ENCODE data around the gene SMTNL2.
A peak's percentile ranks its signal among the peaks of the same experiment; 100 is the strongest.
"Not testable (repeated sequence)": the region's sequence is repeated elsewhere in the genome, so short reads cannot be mapped to it uniquely, and the experiment has no call there.

SMTNL2 gene

DNA sequence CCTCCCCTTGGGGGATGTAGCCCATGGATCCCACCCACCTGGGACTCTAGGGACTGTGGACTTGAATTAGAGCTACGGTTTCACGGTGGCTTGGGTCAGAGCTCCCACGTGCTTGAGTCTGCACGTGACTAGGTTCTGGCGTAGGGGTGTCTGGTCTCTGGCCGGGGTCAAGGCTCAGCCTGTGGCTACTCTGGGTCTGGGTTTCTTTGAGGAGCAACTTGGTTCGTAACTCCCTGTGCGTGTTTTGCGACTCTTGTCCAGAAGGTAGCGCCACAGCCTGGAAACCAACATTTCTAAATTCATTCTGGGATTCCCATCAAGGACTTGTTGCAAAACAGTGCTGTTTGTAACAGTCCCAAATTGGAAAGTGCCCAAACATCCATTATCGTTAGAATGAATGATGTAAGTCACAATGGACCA is 23.5 kb upstream of the SMTNL2 start:
- DNase-seq: no peak

DNA sequence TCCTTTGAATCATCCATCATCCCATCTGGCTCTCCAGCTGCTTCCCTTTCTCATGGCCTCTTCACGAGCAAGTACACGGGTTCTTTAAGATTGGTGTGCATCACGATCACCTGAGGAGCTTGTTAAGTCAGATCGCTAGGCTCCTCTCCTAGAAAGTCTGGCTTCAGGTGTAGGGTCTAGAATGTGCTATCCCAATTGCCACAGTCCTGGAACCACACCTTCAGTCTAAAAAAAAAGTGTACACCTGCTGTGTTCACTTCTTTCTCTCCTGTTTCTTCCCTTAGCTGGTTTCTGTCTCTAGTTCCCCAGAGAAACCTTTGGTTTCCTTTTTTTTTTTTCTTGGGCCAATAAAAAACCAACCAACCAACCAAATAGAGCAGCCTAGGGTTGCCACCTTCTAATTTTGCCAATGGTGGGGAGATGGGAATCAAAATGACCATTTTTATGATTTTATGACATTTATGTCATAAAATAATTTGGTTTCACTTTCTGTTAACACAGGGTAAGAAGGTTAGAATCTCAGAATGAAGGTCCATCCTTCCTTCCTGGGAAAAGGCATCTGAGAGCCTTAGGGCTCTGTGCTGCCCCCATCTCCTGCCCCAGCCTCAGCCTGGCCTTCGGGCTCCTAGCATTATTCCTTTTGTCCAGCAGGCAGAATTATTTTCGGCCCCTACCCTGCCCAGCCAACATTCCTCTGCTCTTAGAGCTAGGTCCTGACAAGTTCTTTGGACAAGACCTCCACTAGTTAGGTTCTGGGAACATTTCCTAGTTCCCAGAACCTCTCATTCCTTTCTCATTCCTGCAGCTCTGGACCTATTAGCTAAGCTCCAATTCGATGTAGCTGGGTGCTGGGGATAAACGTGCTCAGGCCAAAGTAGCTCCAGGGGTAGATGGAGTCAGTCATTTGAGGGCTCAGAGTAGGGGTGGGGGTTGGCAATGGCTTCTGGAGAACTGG is 22.0 kb upstream of the SMTNL2 start:
- no peak for DNase-seq

DNA sequence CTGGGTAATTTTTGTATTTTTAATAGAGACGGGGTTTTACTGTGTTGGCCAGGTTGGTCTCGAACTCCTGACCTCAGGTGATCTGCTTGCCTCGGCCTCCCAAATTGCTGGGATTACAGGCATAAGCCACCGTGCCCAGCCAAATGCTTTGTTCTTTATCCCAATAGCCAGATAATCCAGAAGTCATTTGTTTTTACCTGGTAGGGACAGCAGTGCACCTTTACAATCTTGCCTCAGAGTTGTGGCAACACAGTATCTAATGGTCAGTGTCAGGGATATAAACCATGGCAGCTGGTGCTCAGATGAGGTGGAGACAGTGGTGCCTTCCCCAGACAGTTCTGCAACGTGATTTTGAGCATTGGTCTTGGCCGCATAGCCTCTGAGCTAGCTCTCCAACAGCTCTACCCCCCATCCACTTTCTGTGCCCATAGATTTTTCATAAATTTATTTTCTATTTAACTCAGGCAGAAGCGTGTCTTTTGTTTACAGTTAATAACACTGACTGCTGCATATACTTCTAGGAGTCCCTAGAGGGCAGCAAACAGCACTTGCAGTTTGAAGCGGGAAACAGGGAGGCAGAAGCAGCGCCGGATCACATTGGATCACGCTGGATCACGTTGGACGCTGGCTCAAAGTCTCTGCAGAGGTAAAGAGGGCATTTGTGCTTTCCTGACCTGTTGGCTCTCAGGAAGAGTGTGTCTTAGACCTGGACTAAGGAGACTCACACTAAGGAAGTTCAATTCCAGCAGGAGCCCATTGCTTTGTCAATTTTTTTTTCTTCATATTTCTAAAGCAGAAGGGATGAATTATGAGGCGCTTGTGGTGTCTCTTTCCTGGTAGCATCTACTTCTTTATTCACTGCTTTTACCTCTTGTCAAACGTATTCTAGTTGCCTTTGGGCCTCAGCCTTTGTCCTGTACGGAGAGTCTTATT is 18.9 kb upstream of the SMTNL2 start:
- DNase-seq: peak; percentile 78

DNA sequence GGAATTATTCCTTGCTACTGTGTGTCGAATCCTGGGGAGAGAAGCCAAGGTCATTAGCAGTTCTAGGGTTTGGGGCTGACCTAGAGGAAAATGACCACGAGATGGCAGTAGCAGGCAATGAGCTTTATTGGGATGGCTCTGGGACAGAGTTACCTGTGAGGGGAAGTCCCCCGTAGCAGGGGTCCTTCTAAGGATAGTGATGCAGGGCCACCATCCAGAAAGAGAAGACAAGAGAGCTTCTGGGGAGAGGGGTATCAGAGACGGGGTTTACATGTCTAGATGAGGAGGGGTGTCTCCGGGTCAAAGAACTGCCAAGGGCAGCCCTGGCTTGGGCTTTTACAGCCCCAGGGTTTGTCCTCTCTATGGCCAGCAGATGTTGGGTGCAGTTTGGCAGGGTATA is 17.5 kb upstream of the SMTNL2 start:
- peak; percentile 71 for DNase-seq

DNA sequence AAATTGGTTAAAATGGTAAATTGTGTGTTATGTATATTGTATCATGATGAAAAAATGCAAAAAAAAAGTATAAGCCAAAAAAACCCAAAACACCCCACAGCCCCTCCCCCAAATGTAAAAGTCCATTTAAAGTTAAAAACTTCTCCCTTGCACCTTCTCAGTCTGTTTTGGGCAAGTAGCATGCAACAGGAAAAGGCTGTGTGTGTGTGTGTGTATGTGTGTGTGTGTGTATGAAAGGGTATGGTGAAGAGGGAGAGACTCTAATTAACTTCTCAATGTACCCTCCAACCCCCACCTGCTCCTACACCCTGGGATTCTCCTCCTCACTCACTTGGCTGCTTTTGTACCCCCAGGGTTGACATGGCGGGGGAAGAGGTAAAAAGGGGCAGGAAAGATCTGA is 14.7 kb upstream of the SMTNL2 start:
- no peak for DNase-seq

DNA sequence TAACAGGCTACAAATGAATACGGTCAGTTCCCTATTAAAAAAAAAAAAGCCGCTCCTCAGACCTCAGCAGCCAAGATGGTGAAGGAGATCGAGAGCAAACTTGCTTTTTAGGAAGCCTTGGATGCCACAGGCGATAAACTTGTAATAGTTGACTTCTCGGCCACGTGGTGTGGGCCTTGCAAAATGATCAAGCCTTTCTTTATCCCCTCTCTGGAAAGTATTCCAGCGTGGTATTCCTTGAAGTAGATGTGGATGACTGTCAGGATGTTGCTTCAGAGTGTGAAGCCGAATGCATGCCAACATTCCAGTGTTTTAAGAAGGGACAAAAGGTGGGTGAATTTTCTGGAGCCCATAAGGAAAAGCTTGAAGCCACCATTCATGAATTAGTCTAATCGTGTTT is 12.2 kb upstream of the SMTNL2 start:
- no peak for DNase-seq

DNA sequence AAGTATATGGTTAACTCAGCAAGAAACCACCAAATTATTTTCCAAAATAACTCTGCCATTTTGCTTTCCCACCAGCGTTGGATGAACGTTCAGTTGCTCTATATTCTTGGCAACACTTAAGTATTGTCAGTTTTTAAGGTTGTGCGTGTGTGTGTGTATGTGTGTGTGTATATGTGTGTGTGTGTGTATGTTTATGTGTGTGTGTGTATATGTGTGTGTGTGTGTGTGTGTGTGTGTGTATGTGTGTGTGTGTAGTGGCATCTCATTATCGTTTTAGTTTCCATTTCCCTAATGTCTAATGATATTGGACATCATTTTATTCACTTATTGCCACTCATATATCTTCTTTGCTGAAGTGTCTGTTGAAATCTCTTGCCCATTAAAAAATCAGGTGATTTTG is 11.2 kb upstream of the SMTNL2 start:
- no peak for DNase-seq

DNA sequence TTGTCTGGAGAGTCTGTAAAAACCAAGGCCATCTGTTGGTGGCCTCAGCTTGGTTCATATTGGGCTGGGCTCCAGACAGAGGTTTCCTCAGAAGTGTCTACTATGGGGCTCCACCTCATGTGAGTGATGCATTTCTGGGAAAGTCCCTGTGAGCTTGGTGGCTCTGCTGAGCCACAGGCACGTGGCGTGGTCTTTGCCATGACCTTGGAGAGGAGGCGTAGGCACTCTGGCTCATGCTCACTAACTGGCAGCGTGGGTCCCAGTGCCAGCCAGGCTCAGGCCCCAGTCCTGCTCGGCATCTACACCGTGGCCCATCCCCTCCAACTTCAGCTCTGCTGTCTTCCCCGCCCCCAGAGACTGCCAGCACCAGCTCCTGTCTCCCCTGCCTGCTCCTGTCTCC is 10.7 kb upstream of the SMTNL2 start:
- no peak for DNase-seq

DNA sequence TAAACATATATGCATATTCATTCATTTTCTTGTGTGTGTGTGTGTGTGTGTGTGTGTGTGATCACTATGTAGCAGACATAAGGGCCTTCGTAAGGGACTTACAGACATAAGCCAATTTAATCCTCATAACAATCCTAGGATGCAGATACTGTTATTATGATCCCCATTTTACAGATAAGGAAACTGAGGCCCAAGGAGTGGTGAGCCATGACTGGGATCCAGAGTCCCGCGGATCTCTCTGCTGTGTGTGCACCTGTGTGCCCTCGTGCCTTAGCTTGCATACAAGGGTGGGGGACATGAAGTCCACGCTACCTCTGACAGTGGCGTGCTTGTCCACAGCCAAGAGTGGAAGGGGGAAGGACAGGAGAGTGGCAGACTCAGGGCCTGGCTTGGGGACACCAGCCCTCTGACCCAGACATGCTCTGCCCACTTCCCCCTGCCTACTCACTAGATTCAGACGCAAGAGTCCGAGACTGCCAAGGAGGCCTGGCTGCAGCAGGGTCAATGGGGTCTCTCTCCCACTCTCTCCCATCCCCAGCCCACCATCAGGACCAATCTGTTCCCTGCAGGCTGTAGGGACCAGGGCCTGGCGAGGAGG is 9.8 kb upstream of the SMTNL2 start:
- DNase-seq: no peak

DNA sequence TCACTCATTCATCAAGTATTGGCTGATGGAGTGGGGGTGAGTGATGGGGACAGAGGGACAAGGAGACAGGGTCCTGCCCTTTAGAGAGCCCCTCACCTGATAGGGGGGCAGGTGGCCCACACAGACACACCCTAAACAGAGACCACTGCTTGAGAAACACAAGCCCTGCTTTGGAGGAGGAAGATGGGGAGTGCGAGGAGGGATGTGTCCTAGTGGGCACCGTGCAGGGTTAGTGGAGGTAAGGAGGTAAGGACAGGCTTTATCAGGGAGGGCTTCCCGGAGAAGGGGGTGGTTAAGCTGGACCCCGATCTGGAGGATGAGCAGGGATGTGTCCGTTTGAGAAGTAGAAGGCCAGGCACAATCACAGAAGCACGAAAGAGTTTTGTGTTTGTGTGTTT is 8.2 kb upstream of the SMTNL2 start:
- DNase-seq: no peak

DNA sequence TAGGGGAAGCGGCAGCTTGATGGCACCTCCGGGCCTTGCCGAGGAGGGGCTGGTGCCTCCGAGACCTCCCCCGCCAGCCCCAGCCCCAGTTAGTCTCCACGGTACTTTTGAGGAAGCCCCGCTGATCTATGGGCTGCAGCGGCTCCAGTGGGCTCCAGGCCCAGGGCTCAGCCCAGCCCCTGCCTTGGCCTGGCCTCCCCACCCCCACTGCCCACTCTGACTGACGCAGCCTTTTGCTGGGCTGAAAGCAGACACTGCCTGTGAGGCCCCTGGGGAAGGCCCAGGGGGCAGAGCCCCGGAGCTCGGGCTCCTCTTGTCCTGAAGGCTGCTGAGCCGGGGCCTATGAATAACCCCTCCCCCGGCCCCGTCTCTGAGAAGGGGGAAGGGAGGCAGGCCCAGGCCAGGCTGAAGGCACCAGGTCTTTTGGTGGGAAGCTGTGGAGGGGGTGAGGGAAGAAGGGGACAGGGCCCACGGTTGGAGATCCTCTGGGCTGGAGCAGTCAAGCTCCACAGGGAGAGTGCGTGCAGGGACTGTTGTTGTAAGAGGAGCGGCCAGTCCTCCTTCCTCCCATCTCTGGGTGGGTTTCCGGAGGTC is 7.5 kb upstream of the SMTNL2 start:
- DNase-seq: no peak

DNA sequence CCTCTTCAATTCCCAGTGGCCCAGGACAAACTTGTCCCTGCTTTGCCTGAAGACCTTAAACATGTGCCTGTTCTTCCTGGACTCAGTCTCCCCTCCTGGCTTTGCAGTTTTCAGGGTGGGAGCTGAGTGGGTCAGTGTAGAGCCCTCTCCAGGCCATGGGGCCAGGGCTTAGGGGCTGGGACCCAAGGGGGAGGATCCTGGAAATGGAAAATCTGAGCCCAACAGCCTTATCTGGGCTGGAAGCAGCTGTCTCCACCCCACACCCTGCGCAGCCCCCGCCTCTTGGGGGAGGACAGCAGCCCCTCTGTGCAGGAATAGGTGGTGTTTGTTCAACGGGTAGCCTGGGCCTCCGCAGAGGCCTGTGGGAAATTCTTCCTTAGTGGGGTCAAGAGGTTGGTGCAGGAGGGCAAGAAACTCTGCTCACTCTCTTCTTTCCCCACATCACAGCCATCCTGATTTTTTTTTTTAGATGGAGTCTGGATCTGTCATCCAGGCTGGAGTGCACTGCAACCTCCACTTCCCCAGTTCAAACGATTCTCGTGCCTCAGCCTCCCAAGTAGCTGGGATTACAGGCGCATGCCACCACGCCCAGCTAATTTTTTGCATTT is 6.8 kb upstream of the SMTNL2 start:
- no peak for DNase-seq

DNA sequence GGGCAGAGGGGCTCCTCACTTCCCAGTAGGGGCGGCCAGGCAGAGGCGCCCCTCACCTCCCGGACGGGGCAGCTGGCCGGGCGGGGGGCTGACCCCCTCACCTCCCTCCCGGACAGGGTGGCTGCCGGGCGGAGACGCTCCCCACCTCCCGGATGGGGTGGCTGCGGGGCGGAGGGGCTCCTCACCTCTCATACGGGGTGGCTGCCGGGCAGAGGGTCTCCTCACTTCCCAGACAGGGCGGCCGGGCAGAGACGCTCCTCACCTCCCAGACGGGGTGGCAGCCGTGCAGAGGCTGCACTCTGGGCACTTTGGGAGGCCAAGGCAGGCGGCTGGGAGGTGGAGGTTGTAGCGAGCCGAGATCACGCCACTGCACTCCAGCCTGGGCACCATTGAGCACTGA is 6.0 kb upstream of the SMTNL2 start:
- not testable (repeated sequence) for DNase-seq

DNA sequence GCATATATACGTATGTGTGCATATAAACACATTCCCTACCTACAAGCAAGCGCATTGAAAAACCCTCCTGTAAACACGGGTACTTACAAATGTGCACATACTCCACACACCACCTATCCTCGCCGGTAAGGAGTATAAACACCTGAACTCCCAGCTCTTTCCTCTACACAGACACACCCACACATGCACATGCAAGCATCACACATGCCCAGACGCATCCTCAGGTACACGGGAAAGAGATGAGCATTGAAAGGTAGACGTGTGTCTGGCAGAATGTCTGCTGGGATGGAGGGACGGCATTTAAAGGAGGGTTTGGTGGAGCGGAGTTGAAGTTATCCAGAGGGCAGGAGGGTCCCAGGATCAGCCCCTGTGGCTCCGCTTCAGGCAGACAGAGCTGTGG is 4.7 kb upstream of the SMTNL2 start:
- no peak for DNase-seq

DNA sequence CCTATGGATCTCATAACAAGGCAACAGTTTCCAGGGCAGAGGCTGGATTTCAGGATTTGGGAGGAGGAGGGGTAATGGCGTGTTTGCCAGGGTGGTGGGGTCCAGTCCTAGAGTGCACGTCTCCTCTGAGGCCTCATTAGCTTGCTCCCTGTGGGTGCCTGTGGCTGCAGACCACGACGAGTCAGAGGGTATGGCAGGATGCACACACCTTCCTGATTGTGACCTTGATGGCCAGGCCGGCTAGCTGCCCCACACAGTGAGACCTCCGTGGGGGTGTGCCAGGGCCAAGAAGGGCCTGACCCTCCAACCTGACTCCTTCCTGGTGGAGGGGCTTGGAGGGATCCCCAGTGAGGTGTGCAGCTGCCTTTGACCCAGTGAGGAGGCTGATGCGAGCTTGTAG is 4.0 kb upstream of the SMTNL2 start:
- no peak for DNase-seq

DNA sequence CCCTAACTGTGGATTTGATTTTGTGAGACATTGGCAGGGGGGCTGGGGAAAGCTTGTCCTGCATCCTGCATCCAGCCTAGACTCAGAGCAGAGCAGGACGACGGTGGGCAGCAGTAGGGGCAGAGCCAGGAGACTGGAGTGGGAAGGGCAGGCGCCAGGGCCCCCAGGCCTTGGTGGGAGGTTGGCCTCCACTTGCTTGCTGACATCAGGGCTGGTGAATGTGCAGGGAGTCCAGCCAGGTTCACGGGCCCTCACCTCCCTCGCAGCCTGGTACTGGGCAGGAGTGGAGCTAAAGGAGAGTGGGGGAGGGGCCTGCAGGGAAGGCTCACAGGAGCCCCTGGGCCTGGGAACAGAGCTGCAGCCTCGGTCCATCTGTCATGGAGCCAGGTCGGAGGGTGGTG is 2.2 kb upstream of the SMTNL2 start:
- DNase-seq: no peak

DNA sequence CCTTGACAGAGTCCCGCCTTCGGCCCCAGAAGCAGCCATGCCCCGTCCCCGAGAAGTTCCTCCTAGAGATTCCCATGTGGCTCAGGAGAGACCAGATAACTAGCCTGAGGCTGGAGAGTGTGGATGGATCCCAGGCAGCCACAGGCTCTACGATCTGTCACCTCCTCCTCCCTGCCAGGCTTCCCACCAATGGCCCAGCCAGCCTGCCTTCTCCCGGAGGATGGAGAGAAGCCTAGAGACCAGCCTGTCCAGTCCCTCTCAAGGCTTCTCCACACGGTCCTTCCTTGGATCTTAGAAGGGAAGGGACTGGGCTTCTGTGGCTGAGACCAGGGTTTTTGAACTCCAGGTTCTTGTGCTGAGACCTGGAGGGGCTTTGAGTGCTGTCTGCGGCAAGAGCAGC is 1.6 kb upstream of the SMTNL2 start:
- no peak for DNase-seq

DNA sequence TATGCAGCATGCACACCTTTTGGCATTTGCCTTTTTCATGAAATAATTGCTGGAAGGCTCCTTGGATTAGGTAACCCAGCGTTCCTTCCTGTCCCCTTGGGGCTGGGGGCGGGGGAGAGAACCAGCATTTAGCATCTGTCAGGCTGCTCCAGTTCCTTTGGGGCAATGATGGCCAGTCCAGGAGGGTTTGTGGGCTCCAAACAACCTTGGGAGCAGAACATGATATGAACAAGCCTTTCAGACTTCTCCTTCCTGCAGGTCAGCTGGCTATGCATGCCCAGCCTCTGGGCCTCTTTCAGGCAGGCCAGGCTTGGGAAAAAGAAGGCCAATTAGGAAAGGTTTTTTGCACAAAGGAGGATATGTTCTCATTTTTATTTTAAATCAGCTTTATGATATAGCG is 1.1 kb upstream of the SMTNL2 start:
- no peak for DNase-seq

DNA sequence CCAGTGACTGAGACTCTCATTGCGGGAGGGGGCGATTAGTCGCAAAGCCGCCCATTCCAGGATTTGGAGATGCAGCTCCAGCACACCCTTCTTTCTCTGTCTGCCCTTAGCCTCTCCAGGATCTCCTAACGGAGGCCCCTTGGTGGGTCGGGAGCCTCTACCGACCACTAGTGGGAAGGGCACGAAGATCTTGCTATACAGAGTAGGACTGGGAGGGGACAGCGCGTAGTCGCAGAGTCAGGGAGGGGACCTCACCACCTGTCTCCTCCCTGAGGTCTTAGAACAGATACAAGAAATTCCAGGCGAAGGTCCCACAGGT is 588 bp upstream of the SMTNL2 start:
- peak; percentile 55 for DNase-seq

DNA sequence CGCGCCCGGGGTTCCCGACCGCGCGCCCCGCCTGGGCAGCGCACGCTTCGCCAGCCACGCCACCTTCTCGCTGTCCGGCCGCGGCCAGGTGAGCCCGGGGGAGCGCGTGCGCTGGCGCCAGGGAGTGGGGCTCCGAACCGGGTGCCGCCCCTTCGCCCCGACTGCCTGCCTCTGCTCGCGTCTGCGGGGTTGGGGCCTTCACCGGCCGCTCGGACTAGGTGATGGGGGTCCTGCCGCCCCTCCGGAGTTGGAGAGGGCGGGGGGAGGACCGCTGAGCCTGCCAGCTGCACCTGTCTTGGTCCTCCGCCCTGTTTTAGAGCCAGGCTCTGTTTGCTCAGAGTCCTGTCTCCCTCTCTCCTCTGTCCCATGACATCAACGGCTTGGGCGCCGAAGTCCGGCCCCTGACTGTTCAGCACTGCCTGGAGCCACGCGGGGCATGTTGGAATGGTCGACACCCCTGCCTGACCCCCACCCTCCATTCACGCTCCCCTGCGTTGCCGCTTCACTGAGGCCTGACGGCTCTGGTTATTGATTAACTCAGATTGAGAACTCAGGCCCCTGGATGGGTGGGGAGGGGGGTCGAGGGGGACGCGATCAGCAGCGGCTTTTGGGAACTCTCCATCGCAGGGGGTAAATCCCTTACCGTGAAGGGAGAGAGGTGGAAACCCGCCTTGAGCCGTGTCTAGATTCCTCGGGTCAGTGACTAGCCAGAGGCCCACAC is 748 bp downstream of the SMTNL2 start:
- DNase-seq: peak; percentile 34

DNA sequence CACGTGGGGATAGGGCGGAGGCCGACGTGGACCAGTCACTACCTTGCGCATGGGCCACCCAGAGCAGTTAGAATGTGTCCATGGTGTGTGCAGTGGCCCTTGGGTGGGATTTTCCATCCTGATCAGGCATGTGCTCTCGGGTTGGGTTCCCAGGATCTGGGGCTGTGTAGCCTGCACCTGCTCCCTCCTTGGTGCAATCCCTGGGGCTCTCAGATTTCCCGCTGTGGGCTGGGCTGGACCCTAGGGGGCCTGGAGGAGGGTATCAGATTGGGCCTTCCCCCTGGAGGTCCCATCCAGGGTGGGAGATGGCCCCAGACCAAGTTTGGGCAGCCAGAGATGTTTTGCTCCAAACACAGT is 1.3 kb downstream of the SMTNL2 start:
- DNase-seq: no peak

DNA sequence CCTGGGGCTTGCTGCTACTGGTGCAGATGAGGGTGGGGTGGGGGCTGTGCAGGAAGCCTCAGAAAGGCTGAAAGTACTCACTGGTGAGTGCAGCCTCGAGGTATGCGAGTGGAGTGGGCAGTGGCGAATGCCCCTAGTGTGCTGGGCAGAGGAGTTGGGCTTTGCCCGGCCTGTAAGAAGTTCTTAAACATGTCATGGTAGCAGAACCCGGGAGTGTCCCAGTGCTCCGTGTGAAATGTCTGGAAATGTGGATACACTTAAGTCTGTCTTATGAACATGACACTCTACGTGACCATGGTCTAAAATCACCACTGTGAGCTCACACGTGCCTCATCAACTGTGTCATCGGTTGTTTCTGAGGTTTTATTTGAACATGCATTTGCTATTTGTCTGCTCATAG is 1.7 kb downstream of the SMTNL2 start:
- DNase-seq: no peak
